ENCODE data around the gene CAPS. TPM values are rescaled to one million over a fixed set of nuclear protein-coding genes. Genes with fewer than 3 reads are reported as not detected.

CAPS gene
- total RNA-seq, 2 donors from 2014 or later, result 6.6 to 6.7 TPM

DNA sequence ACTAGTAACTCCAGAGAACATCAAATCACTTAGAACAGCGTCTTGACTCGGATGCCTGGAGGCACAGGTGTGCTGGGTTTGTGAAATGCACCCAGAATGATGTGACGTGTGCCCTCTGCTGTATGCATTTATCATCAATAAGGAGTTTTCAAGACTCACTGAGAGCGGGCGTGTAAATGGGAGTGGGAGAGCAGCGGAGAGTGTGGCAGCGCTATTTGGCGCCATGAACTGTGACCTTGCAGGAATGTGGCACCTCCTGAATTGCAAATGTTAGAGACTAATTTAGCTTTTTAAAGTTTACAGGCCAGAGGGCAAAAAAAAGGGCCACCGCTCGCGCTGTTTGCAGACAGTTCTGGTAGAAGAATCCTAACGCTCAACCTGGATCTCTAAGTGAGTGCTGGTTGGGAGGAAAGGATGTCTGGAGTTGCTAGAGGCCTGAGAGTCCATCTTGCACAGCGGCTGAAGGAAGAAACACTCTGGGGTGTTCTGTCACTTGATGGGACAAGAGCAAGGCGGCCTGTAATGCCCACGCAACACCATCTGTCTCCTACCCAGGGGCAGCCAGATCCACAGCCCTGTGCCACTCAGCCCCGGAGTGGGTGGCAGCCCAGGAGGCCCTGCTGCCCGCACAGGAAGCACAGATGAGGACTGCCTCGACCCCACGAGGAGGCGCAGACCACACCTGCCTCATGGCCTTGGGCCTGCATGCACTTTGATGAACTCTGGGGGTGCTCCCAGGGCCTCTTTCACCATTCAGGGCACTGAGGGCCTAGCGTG, 44.2 kb downstream of the CAPS start:
- Mint-ChIP-seq H3K27ac (peak overlapping the region; percentile 55), H3K9me3 (no peaks in the 10 kb centered on the region), H3K4me3 (no peak overlapping the region), H3K36me3 (ENCODE audit: low read depth) (no peaks in the 10 kb centered on the region), H3K4me1 (peaks cover 72% of the 10 kb centered on the region), H3K27me3 (ENCODE audit: insufficient read depth) (no peaks in the 10 kb centered on the region)
- peak overlapping the region; percentile 25 for H3K27ac ChIP-seq (ENCODE audit: low read depth, low read length)
- peaks cover 2% of the 10 kb centered on the region for H3K4me1 ChIP-seq (ENCODE audit: control insufficient read depth, insufficient read depth, low read length)
- no peak overlapping the region for H3K4me3 ChIP-seq (ENCODE audit: low read length)
- H3K27me3 ChIP-seq (ENCODE audit: control insufficient read depth, insufficient read depth, low read length, poor library complexity, severe bottlenecking), result no peaks in the 10 kb centered on the region
- no peaks in the 10 kb centered on the region for H3K9me3 ChIP-seq (ENCODE audit: control insufficient read depth, low read length)
- peaks cover 5% of the 10 kb centered on the region for H3K36me3 ChIP-seq (ENCODE audit: control insufficient read depth, insufficient read depth, low read length)
- TF ChIP-seq, protein P1, sequence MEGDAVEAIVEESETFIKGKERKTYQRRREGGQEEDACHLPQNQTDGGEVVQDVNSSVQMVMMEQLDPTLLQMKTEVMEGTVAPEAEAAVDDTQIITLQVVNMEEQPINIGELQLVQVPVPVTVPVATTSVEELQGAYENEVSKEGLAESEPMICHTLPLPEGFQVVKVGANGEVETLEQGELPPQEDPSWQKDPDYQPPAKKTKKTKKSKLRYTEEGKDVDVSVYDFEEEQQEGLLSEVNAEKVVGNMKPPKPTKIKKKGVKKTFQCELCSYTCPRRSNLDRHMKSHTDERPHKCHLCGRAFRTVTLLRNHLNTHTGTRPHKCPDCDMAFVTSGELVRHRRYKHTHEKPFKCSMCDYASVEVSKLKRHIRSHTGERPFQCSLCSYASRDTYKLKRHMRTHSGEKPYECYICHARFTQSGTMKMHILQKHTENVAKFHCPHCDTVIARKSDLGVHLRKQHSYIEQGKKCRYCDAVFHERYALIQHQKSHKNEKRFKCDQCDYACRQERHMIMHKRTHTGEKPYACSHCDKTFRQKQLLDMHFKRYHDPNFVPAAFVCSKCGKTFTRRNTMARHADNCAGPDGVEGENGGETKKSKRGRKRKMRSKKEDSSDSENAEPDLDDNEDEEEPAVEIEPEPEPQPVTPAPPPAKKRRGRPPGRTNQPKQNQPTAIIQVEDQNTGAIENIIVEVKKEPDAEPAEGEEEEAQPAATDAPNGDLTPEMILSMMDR (conservative IDR thresholded peaks at IDR 0.05), result no peak
- no peak overlapping the region for H3K9ac ChIP-seq (ENCODE audit: extremely low read depth, low read length, poor library complexity, severe bottlenecking)
- WGBS, 2 experiments (ENCODE audit: insufficient coverage in 1 of 2, insufficient read length in 1 of 2), result 85 to 89% methylated on average over 15 to 21 of the region's 21 CpGs
- DNase-seq, result no peak

DNA sequence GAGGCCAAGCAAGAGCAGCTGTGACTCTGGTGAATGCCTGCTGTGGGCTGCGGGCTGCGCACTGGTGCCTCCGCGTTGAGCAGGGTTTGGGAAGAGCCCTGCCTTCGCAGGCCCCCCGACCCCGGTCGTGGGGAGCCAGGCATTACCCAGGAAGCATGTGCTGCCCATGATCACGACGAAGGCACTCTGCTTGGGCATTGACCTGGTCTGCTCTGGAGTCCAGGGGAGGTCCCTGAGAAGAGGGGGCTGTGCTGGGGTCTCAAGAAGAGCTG, 44.7 kb downstream of the CAPS start:
- Histone ChIP-seq H3K36me3 (ENCODE audit: control insufficient read depth, insufficient read depth, low read length) (peaks cover 5% of the 10 kb centered on the region), H3K27ac (ENCODE audit: low read depth, low read length) (peak overlapping the region; percentile 25), H3K4me3 (ENCODE audit: low read length) (no peak overlapping the region), H3K9me3 (ENCODE audit: control insufficient read depth, low read length) (no peaks in the 10 kb centered on the region), H3K9ac (ENCODE audit: extremely low read depth, low read length, poor library complexity, severe bottlenecking) (no peak overlapping the region), H3K4me1 (ENCODE audit: control insufficient read depth, insufficient read depth, low read length) (no peaks in the 10 kb centered on the region), H3K27me3 (ENCODE audit: control insufficient read depth, insufficient read depth, low read length, poor library complexity, severe bottlenecking) (no peaks in the 10 kb centered on the region)
- peaks cover 68% of the 10 kb centered on the region for H3K4me1 Mint-ChIP-seq
- TF ChIP-seq, protein P1 (conservative IDR thresholded peaks at IDR 0.05), result no peak
- DNase-seq, result no peak
- no peaks in the 10 kb centered on the region for H3K27me3 Mint-ChIP-seq (ENCODE audit: insufficient read depth)
- no peak overlapping the region for H3K4me3 Mint-ChIP-seq
- H3K36me3 Mint-ChIP-seq (ENCODE audit: low read depth), result no peaks in the 10 kb centered on the region
- no peak overlapping the region for H3K27ac Mint-ChIP-seq
- no peaks in the 10 kb centered on the region for H3K9me3 Mint-ChIP-seq
- WGBS, 2 experiments (ENCODE audit: insufficient coverage in 1 of 2, insufficient read length in 1 of 2), result 92% methylated on average over 10 of the region's 10 CpGs; no CpG with 5 or more reads in 1 of the 2 experiments

DNA sequence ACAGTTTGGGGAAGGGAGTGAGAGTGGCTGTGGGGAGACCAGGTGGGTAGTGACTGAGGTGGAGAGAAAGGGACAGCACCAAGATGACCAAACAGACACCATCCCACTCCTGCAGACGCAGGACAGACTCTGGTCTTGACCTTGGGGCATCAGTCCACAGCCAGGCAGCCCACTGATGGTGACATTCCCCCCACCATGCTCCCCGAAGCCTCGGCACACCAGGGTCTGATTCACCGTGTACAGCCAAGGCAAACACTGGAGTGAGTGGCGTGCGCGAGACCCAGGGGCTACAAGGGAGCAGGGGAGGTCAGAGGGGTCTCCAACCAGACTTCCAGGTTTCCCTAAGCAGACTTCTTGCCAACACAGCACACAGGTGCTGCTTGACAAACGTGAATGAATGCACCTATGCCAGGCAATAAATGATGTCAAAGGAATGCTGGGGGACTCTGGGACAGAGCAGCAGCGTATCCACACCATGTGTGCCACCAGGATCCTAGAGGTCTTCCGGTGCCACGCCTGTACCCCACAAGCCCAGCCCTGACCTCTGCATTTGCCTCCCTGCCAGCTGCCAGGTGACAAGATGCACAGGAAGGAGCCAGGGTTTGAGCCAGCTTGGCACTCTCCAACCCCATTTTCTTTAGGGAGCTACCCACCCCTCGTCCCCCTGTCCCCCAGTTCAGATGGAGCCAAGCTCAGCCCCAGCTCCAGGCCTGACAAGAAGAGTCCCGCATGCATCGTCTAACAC, 45.4 kb downstream of the CAPS start:
- DNase-seq, result no peak
- H3K9me3 Mint-ChIP-seq, result no peaks in the 10 kb centered on the region
- Histone ChIP-seq H3K9ac (ENCODE audit: extremely low read depth, low read length, poor library complexity, severe bottlenecking) (no peak overlapping the region), H3K4me1 (ENCODE audit: control insufficient read depth, insufficient read depth, low read length) (no peaks in the 10 kb centered on the region), H3K27me3 (ENCODE audit: control insufficient read depth, insufficient read depth, low read length, poor library complexity, severe bottlenecking) (no peaks in the 10 kb centered on the region), H3K36me3 (ENCODE audit: control insufficient read depth, insufficient read depth, low read length) (peaks cover 5% of the 10 kb centered on the region), H3K9me3 (ENCODE audit: control insufficient read depth, low read length) (no peaks in the 10 kb centered on the region), H3K27ac (ENCODE audit: low read depth, low read length) (no peak overlapping the region), H3K4me3 (ENCODE audit: low read length) (no peak overlapping the region)
- TF ChIP-seq, protein P1 (conservative IDR thresholded peaks at IDR 0.05), result no peak
- no peaks in the 10 kb centered on the region for H3K27me3 Mint-ChIP-seq (ENCODE audit: insufficient read depth)
- no peak overlapping the region for H3K4me3 Mint-ChIP-seq
- H3K27ac Mint-ChIP-seq, result no peak overlapping the region
- 91 to 94% methylated on average over 11 to 14 of the region's 14 CpGs for WGBS, 2 experiments (ENCODE audit: insufficient coverage in 1 of 2, insufficient read length in 1 of 2)
- H3K4me1 Mint-ChIP-seq, result peaks cover 62% of the 10 kb centered on the region
- peaks cover 5% of the 10 kb centered on the region for H3K36me3 Mint-ChIP-seq (ENCODE audit: low read depth)
